NCI-H1048 (cell line): Measurements from ENCODE around the gene ADAM11.
"Not testable (repeated sequence)": the region's sequence is repeated elsewhere in the genome, so short reads cannot be mapped to it uniquely, and the experiment has no call there.

Experiments
- DNase-seq: peaks from one replicate; lab custom pipeline; 2025; lab: John Stamatoyannopoulos, UW

The ADAM11 gene, protein sequence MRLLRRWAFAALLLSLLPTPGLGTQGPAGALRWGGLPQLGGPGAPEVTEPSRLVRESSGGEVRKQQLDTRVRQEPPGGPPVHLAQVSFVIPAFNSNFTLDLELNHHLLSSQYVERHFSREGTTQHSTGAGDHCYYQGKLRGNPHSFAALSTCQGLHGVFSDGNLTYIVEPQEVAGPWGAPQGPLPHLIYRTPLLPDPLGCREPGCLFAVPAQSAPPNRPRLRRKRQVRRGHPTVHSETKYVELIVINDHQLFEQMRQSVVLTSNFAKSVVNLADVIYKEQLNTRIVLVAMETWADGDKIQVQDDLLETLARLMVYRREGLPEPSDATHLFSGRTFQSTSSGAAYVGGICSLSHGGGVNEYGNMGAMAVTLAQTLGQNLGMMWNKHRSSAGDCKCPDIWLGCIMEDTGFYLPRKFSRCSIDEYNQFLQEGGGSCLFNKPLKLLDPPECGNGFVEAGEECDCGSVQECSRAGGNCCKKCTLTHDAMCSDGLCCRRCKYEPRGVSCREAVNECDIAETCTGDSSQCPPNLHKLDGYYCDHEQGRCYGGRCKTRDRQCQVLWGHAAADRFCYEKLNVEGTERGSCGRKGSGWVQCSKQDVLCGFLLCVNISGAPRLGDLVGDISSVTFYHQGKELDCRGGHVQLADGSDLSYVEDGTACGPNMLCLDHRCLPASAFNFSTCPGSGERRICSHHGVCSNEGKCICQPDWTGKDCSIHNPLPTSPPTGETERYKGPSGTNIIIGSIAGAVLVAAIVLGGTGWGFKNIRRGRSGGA

DNA sequence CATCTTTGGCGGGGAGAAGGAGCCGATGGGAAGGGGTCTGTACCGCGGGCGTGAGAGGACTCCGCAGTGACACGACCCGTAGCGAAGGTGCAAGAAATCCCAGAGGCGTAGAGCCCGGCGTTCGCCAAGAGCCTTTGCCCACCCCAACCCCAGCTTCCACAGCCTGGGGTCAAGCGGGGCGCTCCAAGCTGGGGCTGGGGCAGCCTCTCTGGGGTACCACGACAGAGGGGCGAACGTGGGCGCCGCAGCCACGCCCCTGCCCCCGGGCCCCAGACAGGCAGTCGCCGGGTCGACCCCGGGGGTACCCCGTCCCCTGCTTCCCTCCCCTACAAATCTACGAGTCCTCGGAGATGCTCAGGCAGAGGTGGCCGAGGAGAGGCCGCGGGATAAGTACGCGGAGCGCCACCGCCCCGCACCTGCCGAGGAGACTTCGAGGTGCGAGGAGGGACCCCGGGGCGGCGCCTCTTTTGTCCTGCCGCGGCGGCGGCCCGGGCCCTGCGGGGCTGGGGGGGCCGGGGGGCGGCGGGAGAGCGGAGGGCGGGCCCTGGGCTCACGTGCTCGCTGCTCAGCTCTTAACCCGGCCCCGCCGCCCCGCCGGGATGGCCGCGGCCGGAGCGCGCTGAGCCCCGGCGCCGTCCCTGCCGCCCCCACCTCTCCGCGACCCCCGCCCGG is at the start of gene ADAM11:
ADAM11 (plus strand) TSS at position 575 of the 672 bp plus-strand sequence. CDS start 212 bp downstream, outside the sequence.
- DNase-seq: no peak

DNA sequence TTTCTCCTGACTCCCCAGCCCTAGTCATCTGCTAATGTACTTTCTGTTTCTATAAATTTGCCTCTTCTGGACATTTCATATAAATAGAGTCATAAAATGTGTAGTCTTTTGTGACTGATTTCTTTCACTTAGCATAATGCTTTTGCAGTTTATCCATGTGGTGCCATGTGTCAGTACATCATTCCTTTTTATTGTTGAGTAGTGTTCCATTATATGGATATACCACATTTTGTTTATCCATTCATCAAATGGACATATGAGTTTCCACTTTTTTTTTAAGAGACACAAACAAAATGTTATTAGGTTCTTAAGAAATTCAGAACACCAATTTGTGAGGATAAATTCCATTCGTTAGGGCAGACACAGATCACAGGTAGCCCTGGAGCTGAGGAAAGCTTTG is 39.3 kb upstream of the ADAM11 start:
- DNase-seq: no peak

DNA sequence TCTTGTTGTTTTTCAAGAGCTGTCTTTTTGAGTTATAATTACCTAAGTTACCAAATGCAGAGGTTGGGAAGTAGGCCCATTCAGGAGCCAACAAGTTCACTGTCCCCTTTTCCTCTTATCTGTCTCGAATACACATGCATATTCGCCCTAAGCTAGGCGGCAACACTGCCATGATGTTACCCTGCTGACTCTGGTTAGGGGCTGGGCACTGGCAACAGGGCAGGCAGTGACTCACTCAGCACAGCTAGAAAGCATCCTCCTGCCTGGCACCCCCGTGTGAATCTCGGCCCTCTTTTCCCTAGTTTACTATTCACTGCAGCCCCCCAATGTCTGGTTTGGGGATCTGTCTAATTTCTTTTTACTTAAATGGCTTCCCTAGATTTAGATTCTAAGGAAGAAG is 36.5 kb upstream of the ADAM11 start:
- DNase-seq: no peak

DNA sequence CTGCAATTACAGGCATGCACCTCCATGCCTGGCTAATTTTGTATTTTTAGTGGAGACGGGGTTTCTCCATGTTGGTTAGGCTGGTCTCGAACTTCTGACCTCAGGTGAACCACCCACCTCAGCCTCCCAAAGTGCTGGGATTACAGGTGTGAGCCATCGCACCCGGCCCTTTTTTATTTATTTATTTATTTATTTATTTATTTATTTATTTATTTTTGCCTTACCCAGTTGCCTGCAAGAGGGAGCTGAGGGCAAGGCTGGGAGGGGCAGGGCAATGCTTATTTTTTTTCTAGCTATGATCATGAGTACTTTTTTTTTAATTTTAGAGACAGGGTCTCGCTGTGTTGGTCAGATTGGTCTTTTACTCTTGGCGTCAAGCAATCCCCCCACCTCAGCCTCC is 32.7 kb upstream of the ADAM11 start:
- not testable (repeated sequence) for DNase-seq

DNA sequence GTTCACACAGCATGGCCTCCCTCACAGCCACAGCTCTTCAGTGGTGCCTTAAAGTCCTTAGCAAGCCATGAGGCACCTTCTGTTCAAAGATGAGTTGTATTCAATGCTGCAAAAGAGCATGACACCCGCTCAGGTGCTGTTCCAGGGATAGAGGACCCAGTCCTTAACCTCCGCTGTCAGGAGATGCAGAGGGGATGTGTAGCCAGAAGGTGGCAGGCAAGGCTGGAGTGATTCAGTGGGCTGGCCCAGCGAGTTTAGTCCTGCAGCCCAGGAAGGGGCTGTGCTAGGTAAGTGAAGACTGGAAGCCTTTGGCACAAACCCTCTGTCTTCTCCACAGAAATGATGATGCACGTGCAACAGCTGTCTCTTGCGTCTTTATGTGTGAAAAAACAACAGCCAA is 25.0 kb upstream of the ADAM11 start:
- DNase-seq: no peak

DNA sequence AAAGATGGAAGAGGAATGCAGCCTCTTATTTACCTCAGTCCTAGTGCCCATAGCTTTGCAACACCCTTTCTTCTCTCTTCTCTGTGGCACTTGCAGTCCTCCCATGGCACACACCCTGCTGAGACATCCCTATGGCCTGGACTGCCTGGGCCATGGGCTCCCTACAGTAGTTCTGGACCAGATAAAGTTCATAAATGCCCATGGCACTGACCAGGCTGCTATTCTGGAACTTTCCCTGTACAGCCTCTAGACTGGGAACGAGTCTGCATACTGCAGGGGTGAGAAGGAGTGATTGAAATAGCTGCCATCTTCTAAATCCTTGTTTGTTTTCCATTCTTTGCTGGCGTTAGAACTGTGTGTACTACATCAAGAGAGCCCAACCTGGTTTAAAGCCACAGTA is 24.5 kb upstream of the ADAM11 start:
- no peak for DNase-seq

DNA sequence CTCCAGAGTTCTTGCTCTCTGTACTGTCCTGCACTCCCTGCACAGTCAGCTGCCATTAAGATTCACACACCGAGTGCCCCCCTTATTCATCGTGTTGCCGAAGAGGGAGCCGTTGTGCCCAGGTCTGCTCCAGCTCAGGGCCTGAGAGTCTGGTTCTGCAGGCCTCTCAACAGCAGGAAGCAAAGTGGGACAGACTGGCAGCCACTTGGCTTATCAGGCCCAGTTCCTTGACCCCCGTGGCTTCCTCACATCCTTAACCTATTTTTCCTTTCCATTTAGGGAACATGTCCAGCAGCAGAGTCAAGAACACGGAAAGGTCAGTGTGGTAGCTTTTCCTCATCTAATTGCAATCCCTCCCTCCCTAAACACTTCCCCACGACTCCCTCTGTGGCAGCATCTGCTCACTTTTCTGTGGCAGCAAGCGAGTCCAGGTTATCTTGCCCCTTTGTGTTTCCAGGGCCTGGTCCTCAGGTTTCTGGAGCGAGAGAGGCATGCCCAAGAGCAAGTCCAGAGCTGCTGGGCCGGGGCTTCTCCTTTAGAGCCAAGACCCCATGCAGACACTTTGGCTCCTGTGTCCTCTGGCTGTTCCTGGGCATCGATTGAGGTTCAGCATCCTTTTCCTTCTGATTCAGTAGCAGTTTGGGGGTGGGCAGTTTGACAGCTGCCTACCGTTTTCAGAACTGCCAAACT is 22.1 kb upstream of the ADAM11 start:
- DNase-seq: no peak

DNA sequence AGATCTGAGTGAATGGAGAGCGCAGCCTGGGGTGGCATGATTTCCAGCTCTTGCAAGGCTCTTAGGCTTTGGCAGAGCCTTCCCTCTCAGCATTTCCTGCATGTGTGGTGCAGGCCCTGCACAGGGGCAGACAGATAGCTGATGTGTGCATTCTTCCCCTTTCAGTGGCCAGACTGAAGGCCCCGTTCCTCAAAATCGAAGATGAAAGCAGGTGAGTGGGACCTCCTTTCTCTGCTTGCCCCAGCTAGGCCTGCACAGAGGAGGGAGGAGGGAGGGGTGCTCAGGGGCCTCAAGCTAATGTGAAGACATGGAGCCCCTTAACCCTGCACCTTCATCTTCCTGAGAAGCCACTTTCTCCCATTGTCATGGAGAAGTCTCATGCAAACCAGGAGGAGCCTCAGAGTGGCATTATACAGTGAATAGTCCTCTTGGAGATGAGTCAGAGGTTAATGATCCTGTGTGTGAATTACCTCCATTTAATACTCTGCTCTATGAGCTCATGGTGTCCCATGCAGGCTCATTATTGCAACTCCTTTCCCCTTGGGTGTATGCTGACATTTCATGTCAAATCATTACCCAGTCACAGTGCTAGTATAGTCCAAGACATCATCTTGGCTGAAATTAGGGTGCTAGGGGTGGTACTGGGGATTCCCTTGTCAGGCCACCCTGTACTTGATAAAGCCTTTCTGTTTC is 20.4 kb upstream of the ADAM11 start:
- DNase-seq: no peak

DNA sequence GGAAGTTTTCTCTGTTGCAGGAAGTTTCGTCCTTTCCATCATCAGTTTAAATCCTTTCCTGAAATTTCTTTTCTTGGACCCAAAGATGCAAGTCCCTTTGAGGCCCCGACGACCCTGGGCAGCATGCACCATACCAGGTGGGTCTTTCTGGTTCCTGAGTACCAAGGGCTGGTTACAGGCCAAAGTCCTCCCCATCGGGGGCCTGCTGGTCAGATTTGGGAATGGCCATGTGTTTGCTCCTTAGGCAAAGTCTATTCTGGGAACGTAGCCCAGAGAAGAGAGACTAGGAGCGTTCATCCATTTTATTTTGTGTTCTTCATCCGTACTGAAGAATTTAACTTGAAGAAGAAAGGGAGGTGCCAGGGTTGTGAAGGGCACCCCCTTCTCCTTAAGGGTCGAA is 17.5 kb upstream of the ADAM11 start:
- no peak for DNase-seq

DNA sequence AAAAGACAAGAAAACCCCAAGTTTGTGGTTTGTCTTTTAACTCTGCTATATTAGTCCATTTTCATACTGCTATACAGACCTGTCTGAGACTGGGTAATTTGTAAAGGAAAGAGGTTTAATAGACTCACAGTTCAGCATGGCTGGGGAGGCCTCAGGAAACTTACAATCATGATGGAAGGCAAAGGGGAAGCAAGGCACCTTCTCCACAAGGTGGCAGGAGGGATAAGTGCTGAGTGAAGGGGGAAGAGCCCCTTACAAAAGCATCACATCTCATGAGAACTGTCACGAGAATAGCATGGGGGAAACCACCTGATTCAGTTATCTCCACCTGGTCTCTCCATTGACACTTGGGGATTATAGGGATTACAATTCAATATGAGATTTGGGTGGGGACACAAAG is 13.5 kb upstream of the ADAM11 start:
- no peak for DNase-seq

DNA sequence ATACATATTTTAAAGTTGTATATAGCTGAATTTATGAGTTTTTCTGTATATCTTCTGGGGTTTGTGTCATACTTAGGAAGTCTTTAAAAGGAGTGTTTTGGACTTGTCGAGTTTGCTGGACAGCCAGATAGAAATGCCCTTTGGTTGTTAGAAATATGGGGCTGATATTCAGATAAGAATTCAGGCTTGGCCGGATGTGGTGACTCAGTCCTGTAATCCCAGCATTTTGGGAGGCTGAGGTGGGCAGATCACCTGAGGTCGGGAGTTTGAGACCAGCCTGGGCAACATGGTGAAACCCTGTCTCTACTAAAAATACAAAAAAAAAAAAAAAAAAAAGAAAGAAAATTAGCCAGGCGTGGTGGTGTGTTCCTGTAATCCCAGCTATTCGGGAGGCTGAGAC is 13.1 kb upstream of the ADAM11 start:
- DNase-seq: not testable (repeated sequence)

DNA sequence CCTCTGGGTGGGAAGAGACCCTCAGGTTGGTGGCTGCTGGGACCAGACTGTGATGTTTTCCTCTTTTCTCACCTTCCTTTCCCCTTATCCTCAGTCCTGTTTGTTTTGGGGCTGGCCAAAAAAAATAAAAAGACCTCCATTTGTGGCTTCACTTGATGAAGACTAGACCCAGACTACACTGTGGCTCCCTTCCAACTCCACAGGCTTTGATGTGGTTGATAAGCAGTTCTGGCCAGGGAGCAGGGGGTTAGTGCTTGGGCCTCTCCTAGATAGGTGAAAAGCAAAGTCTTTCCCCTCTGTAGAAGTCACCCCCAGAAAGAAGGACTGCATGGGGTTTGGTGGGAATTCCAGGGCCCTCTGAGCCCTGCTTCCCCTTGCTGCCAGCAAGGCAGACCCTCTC is 11.2 kb upstream of the ADAM11 start:
- DNase-seq: no peak

DNA sequence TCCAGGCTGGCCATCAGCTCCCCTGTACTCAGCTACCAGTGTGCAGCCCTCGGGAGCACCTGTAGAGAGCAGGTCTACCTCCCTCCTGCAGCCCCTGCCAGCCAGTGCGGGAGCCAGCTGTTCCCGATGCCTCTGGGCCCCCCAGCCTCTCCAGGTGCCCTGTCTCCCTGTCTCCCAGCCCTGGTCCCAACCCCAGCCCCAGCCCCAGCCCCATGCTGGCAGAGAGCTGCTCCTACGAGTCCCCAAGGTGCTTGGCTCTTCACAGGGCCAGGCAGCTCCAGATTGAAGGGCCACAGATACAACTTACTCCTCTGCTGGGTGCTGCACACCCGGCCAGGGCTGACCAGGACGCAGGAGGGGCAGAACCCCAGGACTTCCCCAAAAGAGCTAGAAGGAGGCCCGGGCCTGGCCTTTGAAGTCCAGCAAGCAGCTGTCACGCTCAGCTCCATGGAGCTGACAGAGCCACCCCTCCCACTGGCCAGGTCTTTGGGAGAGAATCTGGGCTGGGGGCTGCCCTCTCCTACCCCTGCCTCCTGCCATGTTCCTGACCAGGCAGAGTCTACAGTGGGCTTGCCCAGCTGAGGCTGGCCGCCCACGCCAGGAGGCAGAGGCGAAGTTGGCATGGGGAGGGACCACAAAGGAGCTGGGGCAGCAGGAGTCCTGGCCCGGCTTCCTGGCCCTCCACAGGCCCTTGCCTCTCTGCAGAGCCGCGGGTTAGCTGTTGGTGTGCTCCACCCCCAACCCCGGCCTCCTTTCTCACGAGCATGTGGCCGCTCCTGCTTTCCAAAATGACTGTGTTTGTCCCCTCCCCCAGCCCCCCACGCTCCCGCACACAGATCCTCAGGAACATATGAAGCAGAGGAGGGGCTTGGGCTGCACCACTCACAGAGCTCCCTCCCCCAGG is 9.5 kb upstream of the ADAM11 start:
- no peak for DNase-seq

DNA sequence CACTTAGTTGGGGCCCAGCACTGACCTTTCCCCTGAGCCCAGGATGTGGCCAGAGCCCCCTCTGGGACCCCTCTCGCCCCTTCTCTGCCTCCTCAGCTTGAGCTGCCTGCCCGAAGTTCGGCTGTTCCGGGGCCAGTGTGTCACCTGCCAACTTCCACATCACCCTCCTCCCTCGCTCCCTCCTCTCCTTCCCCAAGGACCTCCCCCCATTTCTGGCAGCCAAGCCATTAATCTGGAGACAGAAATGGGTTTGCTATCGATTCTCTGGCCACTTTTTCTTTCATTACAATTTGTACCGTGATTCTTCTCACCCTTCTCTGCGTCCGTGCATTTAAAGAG is 8.8 kb upstream of the ADAM11 start:
- DNase-seq: no peak

DNA sequence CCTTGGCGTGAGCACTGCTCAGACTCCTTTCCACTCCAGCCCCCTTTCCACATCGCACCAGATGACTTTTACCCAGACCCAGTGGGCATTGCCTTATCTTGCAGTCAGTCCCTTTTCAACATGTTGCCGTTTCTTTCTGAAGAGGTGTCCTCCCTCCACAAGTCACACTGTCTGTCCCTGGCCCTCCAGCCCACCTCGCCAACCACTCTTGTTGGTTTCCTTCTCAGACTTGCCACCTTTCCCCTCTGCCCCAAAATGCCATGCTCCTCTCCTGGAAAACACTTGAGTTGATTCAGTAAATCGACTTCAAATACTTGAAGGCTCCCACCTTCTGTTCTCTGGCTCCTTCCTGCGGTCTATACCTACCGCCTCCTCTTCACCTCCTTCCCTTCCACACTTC is 7.5 kb upstream of the ADAM11 start:
- no peak for DNase-seq

DNA sequence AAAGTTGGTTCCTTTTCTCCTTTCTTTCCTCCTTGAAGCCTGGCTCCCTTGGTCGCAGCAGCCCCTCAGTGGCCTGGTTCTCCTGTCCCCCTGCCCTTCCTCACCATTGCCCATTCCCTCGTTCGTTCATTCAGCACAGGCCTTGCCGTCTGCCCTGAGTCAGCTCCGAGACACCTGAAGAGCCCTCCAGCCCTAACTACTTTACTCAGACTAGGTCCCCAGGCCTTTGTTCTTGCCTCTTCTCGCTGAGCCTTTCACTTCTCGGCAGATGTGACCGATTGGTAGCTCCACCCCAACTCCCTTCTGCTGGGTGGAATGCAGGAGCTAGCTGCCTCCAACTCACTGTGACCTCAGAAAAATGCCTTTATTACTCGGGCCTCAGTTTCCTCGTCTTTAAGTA is 7.0 kb upstream of the ADAM11 start:
- DNase-seq: no peak

DNA sequence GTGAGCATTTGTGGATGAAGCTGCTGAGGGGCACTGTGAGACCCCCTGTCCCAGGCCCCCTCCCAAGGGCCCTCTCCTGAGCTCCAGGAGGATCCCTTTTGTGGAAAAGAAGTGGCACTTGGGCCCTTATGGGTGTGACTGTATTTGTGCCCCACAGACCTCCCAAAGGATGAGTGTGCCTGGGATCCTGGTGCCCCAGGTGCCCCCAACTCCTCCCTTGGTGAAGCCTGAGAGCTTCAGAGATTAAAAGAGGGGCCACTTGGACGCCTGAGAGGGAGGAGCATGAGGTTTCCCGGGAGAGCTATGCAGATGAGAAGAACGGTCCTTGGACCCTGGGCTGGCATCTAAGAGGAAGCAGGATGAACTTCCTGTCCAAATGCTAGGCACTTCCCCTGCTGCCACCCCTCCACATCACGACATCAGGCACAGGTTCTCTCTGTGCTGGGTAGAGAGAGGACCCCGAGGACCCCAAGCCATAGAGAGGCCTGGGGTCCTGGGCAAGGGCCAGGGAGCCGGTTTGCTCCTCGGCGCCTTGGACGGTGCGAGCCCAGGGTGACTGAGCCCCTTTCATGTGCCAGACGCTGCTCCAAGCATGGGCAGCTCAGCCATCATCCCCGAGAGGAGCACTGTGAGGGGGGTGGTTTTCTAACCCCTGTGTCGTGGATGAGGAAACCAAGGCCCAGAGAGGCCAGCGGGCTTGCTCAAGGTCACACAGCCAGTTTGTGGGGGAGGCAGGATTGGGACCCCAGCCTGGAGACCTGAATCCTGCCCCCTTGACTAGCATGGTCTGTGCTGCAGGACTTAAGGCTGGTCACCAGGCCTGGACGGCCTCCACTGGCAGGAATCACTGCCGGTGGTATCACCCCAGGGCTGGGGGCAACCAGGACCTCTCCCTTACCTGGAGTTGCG is 5.6 kb upstream of the ADAM11 start:
- DNase-seq: no peak

DNA sequence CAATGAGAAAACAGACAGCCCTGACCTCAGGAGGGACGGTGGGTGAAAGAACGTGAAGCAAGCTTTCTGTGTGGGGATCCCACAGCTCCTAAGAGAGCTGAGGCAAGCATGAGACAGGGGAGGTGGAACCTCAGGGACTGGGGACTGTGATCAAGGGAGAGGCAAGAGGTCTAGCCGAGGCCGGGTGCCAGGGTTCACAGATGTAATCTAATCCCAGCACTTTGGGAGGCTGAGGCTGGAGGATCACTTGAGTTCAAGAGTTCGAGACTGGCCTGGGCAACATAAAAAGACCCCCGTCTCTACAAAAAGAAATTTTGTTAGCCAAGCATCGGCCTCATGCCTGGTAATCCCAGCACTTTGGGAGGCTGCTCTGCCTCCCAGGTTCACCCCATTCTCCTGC is 4.5 kb upstream of the ADAM11 start:
- DNase-seq: no peak

DNA sequence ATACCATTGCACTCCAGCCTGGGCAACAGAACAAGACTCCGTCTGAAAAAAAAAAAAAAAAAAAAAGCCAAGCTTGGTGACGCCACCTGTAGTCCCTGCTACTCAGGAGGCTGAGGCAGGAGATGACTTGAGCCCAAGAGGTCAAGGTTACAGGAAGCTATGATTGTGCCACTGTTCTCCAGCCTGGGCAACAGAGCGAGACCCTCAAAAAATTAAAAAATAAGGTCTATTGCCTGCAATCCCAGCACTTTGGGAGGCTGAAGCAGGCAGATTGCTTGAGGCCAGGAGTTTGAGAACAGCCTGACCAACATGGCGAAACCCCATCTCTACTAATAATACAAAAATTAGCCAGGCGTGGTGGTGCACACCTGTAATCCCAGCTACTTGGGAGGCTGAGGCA is 3.6 kb upstream of the ADAM11 start:
- not testable (repeated sequence) for DNase-seq
